Right hindlimb (tissue), 1 donor: ENCODE data around the gene MOB3C.

Experiments used
- DNase-seq: peaks from one replicate; pipeline ENCODE4 v3.0.0-alpha.2; 2018

MOB3C gene

GRCh38 chr1:46637444-46638083 lies 21.0 kb upstream of the MOB3C start:
- no peak for DNase-seq

- DNase-seq = no peak
These were observed 18.6 kb upstream of the MOB3C start for GRCh38 chr1:46635205-46635604.

- no peak for DNase-seq
These were observed 14.1 kb upstream of the MOB3C start for GRCh38 chr1:46630719-46631118.

- no peak for DNase-seq
These were observed 7.4 kb upstream of the MOB3C start for GRCh38 chr1:46623743-46624644.

- DNase-seq = no peak
These were observed 5.7 kb upstream of the MOB3C start for GRCh38 chr1:46622344-46622743.

- no peak for DNase-seq
These were observed 5.3 kb upstream of the MOB3C start for GRCh38 chr1:46621930-46622329.

- no peak for DNase-seq
These were observed 3.1 kb upstream of the MOB3C start for GRCh38 chr1:46619656-46620258.

- no peak for DNase-seq
These were observed 2.3 kb upstream of the MOB3C start for GRCh38 chr1:46618754-46619415.

GRCh38 chr1:46617833-46618232 lies 1.2 kb upstream of the MOB3C start:
- DNase-seq = no peak

GRCh38 chr1:46617108-46617800 lies 643 bp upstream of the MOB3C start:
- no peak for DNase-seq

GRCh38 chr1:46615735-46616134 lies 876 bp downstream of the MOB3C start:
- no peak for DNase-seq

- DNase-seq = no peak
These were observed 1.5 kb downstream of the MOB3C start for GRCh38 chr1:46615088-46615487.

GRCh38 chr1:46614604-46614984 lies 2.0 kb downstream of the MOB3C start:
- no peak for DNase-seq

GRCh38 chr1:46613661-46614603 lies 2.7 kb downstream of the MOB3C start:
- DNase-seq = peak; percentile 94

GRCh38 chr1:46612937-46613660 lies 3.5 kb downstream of the MOB3C start:
- no peak for DNase-seq

- no peak for DNase-seq
These were observed 4.9 kb downstream of the MOB3C start for GRCh38 chr1:46611691-46612221.

GRCh38 chr1:46607345-46608130 lies 9.1 kb downstream of the MOB3C start:
- no peak for DNase-seq

GRCh38 chr1:46606255-46606965 lies 10.2 kb downstream of the MOB3C start:
- no peak for DNase-seq

- no peak for DNase-seq
These were observed 11.4 kb downstream of the MOB3C start for GRCh38 chr1:46605232-46605631.
